Lung (tissue), 12 donors: ENCODE measurements around the gene NKAIN4. TPM values are rescaled to one million over a fixed set of nuclear protein-coding genes. Genes with fewer than 3 reads are reported as not detected.

ENCODE experiments used
- ATAC-seq: fragments of 200-7000 bp; cut with Tn5 transposase; one replicate; pipeline ENCODE4 v1.9.1; 2020; ENCODE audit warnings: moderate number of reproducible peaks; ENCODE audit not compliant: insufficient read depth, low FRiP score
- DNase-seq, 3 donors: peaks; one replicate each; pipeline ENCODE4 v3.0.0-alpha.2; 2013 to 2017
- H3K27ac ChIP-seq, 2 donors: one replicate each; pipeline ENCODE4 v1.5.1; 2013; ENCODE audit warnings: mild to moderate bottlenecking in 2 of 2, moderate library complexity in 2 of 2, control low read depth in 1 of 2, inconsistent platforms in 1 of 2, low read depth in 1 of 2, low read length in 1 of 2
- H3K27me3 ChIP-seq, 3 donors: one replicate each; pipeline ENCODE4 v1.5.1; 2013; ENCODE audit warnings: low read length in 2 of 3; ENCODE audit not compliant: control insufficient read depth in 3 of 3, insufficient read depth in 3 of 3
- H3K36me3 ChIP-seq, 4 donors: one replicate each; pipeline ENCODE4 v1.5.1; 2013; ENCODE audit warnings: low read length in 4 of 4, mild to moderate bottlenecking in 1 of 4, moderate library complexity in 1 of 4; ENCODE audit not compliant: control insufficient read depth in 4 of 4, insufficient read depth in 4 of 4
- H3K4me1 ChIP-seq, 5 donors: one replicate each; pipeline ENCODE4 v1.5.1; 2013; ENCODE audit warnings: low read length in 5 of 5, mild to moderate bottlenecking in 2 of 5, moderate library complexity in 1 of 5; ENCODE audit not compliant: control insufficient read depth in 5 of 5, insufficient read depth in 5 of 5
- H3K4me3 ChIP-seq: one replicate; pipeline ENCODE4 v1.5.1; 2013; ENCODE audit warnings: mild to moderate bottlenecking, control low read depth, moderate library complexity
- H3K9ac ChIP-seq, 2 donors: one replicate each; pipeline ENCODE4 v1.5.1; 2013; ENCODE audit warnings: low read length in 2 of 2, control low read depth in 1 of 2; ENCODE audit not compliant: insufficient read depth in 1 of 2
- H3K9me3 ChIP-seq, 4 donors: one replicate each; pipeline ENCODE4 v1.5.1; 2013; ENCODE audit warnings: low read length in 3 of 4, mild to moderate bottlenecking in 1 of 4, moderate library complexity in 1 of 4; ENCODE audit not compliant: control insufficient read depth in 4 of 4, insufficient read depth in 3 of 4
- CTCF ChIP-seq: IDR thresholded peaks from 2 replicates; pipeline ENCODE4 v1.5.1; 2012; ENCODE audit warnings: mild to moderate bottlenecking; ENCODE audit errors: control extremely low read depth, extremely low read depth
- WGBS, 2 donors: extraction: QIAGEN DNeasy Blood & Tissue Kit; methylation state at CpG; one replicate each; pipeline ENCODE4 v1.1.7; 2013; 5-methylcytosine and 5-hydroxymethylcytosine counted together
- polyA plus RNA-seq, 2 donors: library from polyadenylated mRNA; stranded (reverse); fragments of 200-250 nt; gene quantifications; one replicate each; pipeline ENCODE4 v1.2.1, GENCODE V29; 2013
- total RNA-seq, 2 donors: library from RNA; depleted of rRNA in 1 of 2; stranded (reverse); fragments of >200 nt in 1 of 2; gene quantifications; one replicate each; pipeline ENCODE4 v1.2.1, GENCODE V29; 2014 to 2021
- donor health status: control.
- donor health status: control.
- donor health status: Bipolar disorder and iron deficiency.
- donor health status: healthy.
- donor health status: DM: yes; HTN: yes; CAD: no.

Gene NKAIN4
- total and polyA plus RNA-seq, 4 donors = 0.10 to 1.7 TPM; not detected in 2

- H3K4me3 ChIP-seq = no peak overlapping the region
- peaks cover 0 to 8% (median 0%) of the 10 kb centered on the region in 5 donors for H3K4me1 ChIP-seq
- H3K9me3 ChIP-seq = no peaks in the 10 kb centered on the region
- no peak overlapping the region for H3K9ac ChIP-seq
- peaks cover 12 to 25% (median 17%) of the 10 kb centered on the region in 4 donors for H3K36me3 ChIP-seq
- WGBS, 2 donors = 80% methylated on average over 9 of the region's 9 CpGs
- DNase-seq (no peak), ATAC-seq (no peak)
- TF ChIP-seq CTCF = no peak
- H3K27ac ChIP-seq = no peak overlapping the region
- no peaks in the 10 kb centered on the region for H3K27me3 ChIP-seq
These were observed 57.3 kb downstream of the NKAIN4 start for GRCh38 chr20:63196768-63197470.

- H3K4me1 ChIP-seq = peaks cover 0 to 8% (median 0%) of the 10 kb centered on the region in 5 donors
- no peak overlapping the region for H3K27ac ChIP-seq
- DNase-seq = no peak
- no peaks in the 10 kb centered on the region for H3K9me3 ChIP-seq
- peaks cover 6 to 19% (median 12%) of the 10 kb centered on the region in 4 donors for H3K36me3 ChIP-seq
- WGBS, 2 donors = 91 to 94% methylated on average over 4 of the region's 4 CpGs
- no peak overlapping the region for H3K9ac ChIP-seq
- no peak for TF ChIP-seq CTCF
- no peak for ATAC-seq
- no peak overlapping the region for H3K4me3 ChIP-seq
- no peaks in the 10 kb centered on the region for H3K27me3 ChIP-seq
These were observed 59.5 kb downstream of the NKAIN4 start for GRCh38 chr20:63194797-63195173.

DNA sequence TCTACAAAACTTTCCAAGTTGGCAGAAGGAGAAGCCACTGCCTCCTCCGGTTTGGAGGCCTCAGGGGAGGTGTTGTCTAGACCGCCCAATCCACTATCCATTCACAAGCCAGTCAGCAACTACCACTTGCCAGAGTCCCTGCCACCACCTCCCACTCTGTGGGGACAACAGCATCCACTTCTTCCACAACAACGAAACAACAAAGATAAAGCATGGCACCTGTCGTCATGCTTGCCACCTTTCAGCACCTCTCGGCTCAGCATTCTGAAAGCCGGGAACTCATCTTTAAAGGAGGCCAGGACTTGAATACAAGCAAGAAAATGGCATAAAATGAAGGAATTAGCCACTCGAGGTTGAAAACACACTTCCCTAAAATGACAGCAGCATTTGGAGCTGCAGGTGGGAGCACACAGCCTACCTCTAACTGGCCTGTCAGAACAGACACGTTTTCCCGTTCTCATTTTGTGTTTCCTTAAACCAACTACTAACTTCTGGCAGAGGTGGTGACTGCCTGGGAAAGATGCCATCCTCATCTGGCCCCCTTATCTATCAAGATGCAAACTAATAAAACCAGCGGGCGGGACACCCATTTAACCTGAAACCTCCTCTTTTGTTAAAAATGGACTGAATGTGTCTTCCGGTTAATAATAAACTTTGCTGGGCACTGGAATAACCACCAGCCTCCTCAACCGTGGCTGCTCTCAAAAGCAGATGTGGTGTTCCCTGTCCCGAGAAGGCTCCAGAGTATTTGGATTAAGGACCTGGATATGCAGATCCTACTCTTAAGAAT, 60.1 kb downstream of the NKAIN4 start:
- no peak overlapping the region for H3K27ac ChIP-seq
- DNase-seq (no peak), ATAC-seq (no peak)
- TF ChIP-seq CTCF = no peak
- H3K9me3 ChIP-seq = no peaks in the 10 kb centered on the region
- peaks cover 0 to 8% (median 0%) of the 10 kb centered on the region in 5 donors for H3K4me1 ChIP-seq
- 87 to 88% methylated on average over 14 of the region's 14 CpGs for WGBS, 2 donors
- H3K36me3 ChIP-seq = peaks cover 6 to 17% (median 12%) of the 10 kb centered on the region in 4 donors
- H3K27me3 ChIP-seq = no peaks in the 10 kb centered on the region
- no peak overlapping the region for H3K9ac ChIP-seq
- no peak overlapping the region for H3K4me3 ChIP-seq
